ENCODE results near the gene ELMO1.

GRCh38 chr7:36875794-36876193 lies 572.9 kb downstream of the ELMO1 start:
- TF ChIP-seq CTCF (IDR thresholded peaks at IDR 0.05) (no peak), ZFX (IDR thresholded peaks at IDR 0.05; ENCODE audit: borderline replicate concordance) (no peak)

Measured in 22Rv1 (cell line).